Activated CD8-positive, alpha-beta T cell treated with anti-CD3 and anti-CD28 coated beads, Interleukin-2, amount 10 ng/mL, durations not matched to agents 7 days and 5 days (primary cell): ENCODE data around the gene UNC45A. TPM values are rescaled to one million over a fixed set of nuclear protein-coding genes. Genes with fewer than 3 reads are reported as not detected.

Experiments
- ATAC-seq: fragments of 150-1000 bp; cut with Tn5 transposase; one replicate; pipeline ENCODE4 v1.10.0; 2021; ENCODE audit warnings: moderate library complexity
- CTCF ChIA-PET: fragments of 350-600 bp; sonication (Branson Sonifier 250); formaldehyde crosslinking; loops from one replicate; lab custom pipeline; 2021; ENCODE audit warnings: antibody characterized with exemption; lab: Charles Lee
- POLR2A ChIA-PET: fragments of 350-600 bp; sonication (Branson Sonifier 250); formaldehyde crosslinking; loops from one replicate; lab custom pipeline; 2021; ENCODE audit warnings: antibody characterized with exemption; lab: Charles Lee
- DNase-seq: peaks from one replicate; pipeline ENCODE4 v3.0.0-alpha.2; 2020
- H3K27ac Mint-ChIP-seq: one replicate; pipeline ENCODE4 v1.8.0; 2021; ENCODE audit warnings: mild to moderate bottlenecking, mixed read lengths
- H3K27me3 Mint-ChIP-seq: one replicate; pipeline ENCODE4 v1.8.0; 2021; ENCODE audit warnings: low read depth, mixed read lengths
- H3K36me3 Mint-ChIP-seq: one replicate; pipeline ENCODE4 v1.8.0; 2021; ENCODE audit warnings: low read depth, mixed read lengths
- H3K4me1 Mint-ChIP-seq: one replicate; pipeline ENCODE4 v1.8.0; 2021; ENCODE audit warnings: low read depth, mixed read lengths
- H3K4me3 Mint-ChIP-seq: one replicate; pipeline ENCODE4 v1.8.0; 2021; ENCODE audit warnings: mild to moderate bottlenecking, mixed read lengths
- H3K9me3 Mint-ChIP-seq: one replicate; pipeline ENCODE4 v1.8.0; 2022; ENCODE audit warnings: mixed read lengths; ENCODE audit not compliant: insufficient read depth
- total RNA-seq, 2 experiments: library from RNA; stranded (reverse); gene quantifications; one replicate each; pipeline ENCODE4 v1.2.3, GENCODE V29; 2021

Gene UNC45A
- total RNA-seq, 2 experiments from 2014 or later = 74.6 to 81.4 TPM

GRCh38 chr15:90970274-90970673, 35.2 kb downstream of the UNC45A start:
- H3K27me3 Mint-ChIP-seq = no peaks in the 10 kb centered on the region
- no peak for ATAC-seq
- CTCF ChIA-PET = interaction anchor here (0.9 kb wide), 1 partner anchor 14 kb away, joined by 4 read pairs; no protein-coding TSS in a partner anchor
- no peaks in the 10 kb centered on the region for H3K9me3 Mint-ChIP-seq
- peaks cover 80% of the 10 kb centered on the region for H3K36me3 Mint-ChIP-seq
- no peak for DNase-seq
- H3K27ac Mint-ChIP-seq = no peak overlapping the region
- POLR2A ChIA-PET = no interaction called here
- H3K4me1 Mint-ChIP-seq = no peaks in the 10 kb centered on the region
- no peak overlapping the region for H3K4me3 Mint-ChIP-seq

- DNase-seq = no peak
- no peaks in the 10 kb centered on the region for H3K4me1 Mint-ChIP-seq
- no peak overlapping the region for H3K27ac Mint-ChIP-seq
- ChIA-PET POLR2A (no interaction called here), CTCF (interaction anchor here (0.9 to 1.5 kb wide), 4 partner anchors 14 to 300 kb away, joined by 3 to 4 read pairs (median 3); no protein-coding TSS in a partner anchor)
- no peak overlapping the region for H3K4me3 Mint-ChIP-seq
- no peaks in the 10 kb centered on the region for H3K9me3 Mint-ChIP-seq
- peaks cover 79% of the 10 kb centered on the region for H3K36me3 Mint-ChIP-seq
- no peak for ATAC-seq
- H3K27me3 Mint-ChIP-seq = no peaks in the 10 kb centered on the region
These were observed 37.0 kb downstream of the UNC45A start for GRCh38 chr15:90972133-90972532.

- H3K4me3 Mint-ChIP-seq = no peak overlapping the region
- ATAC-seq (no peak), DNase-seq (no peak)
- H3K27me3 Mint-ChIP-seq = no peaks in the 10 kb centered on the region
- no peaks in the 10 kb centered on the region for H3K4me1 Mint-ChIP-seq
- POLR2A ChIA-PET = no interaction called here
- H3K9me3 Mint-ChIP-seq = no peaks in the 10 kb centered on the region
- H3K27ac Mint-ChIP-seq = no peak overlapping the region
- peaks cover 73% of the 10 kb centered on the region for H3K36me3 Mint-ChIP-seq
- CTCF ChIA-PET = no interaction called here
These were observed 39.1 kb downstream of the UNC45A start for GRCh38 chr15:90974216-90974615.

GRCh38 chr15:90979582-90979981, 44.5 kb downstream of the UNC45A start:
- Mint-ChIP-seq H3K27ac (peak overlapping the region; percentile 19), H3K27me3 (no peaks in the 10 kb centered on the region), H3K4me3 (no peak overlapping the region), H3K36me3 (peaks cover 82% of the 10 kb centered on the region), H3K9me3 (no peaks in the 10 kb centered on the region), H3K4me1 (peaks cover 18% of the 10 kb centered on the region)
- CTCF ChIA-PET = interaction anchor here (1.1 to 1.8 kb wide), 5 partner anchors 20 to 53 kb away, joined by 3 to 8 read pairs (median 4); partner anchors contain the start of genes HDDC3 and VPS33B
- POLR2A ChIA-PET = interaction anchor here (0.6 to 1.1 kb wide), 2 partner anchors 14 to 53 kb away, joined by 3 read pairs; no protein-coding TSS in a partner anchor
- no peak for DNase-seq
- ATAC-seq = no peak

- DNase-seq (no peak), ATAC-seq (no peak)
- ChIA-PET POLR2A (no interaction called here), CTCF (interaction anchor here (1.2 to 3.5 kb wide), 3 partner anchors 25 to 79 kb away, joined by 3 to 16 read pairs (median 3); partner anchors contain the start of genes MAN2A2 and UNC45A)
- peak overlapping the region; percentile 18 for H3K27ac Mint-ChIP-seq
- no peaks in the 10 kb centered on the region for H3K27me3 Mint-ChIP-seq
- H3K36me3 Mint-ChIP-seq = peaks cover 74% of the 10 kb centered on the region
- peaks cover 22% of the 10 kb centered on the region for H3K4me1 Mint-ChIP-seq
- no peaks in the 10 kb centered on the region for H3K9me3 Mint-ChIP-seq
- no peak overlapping the region for H3K4me3 Mint-ChIP-seq
These were observed 46.6 kb downstream of the UNC45A start for GRCh38 chr15:90981681-90982080.

GRCh38 chr15:90982135-90982534, 47.0 kb downstream of the UNC45A start:
- peaks cover 24% of the 10 kb centered on the region for H3K4me1 Mint-ChIP-seq
- POLR2A ChIA-PET = no interaction called here

GRCh38 chr15:90986790-90987507, 51.9 kb downstream of the UNC45A start:
- Mint-ChIP-seq H3K36me3 (peaks cover 43% of the 10 kb centered on the region), H3K4me3 (no peak overlapping the region), H3K9me3 (no peaks in the 10 kb centered on the region), H3K27me3 (no peaks in the 10 kb centered on the region), H3K4me1 (peaks cover 50% of the 10 kb centered on the region), H3K27ac (no peak overlapping the region)
- DNase-seq (no peak), ATAC-seq (no peak)
- POLR2A ChIA-PET = interaction anchor here (1.1 kb wide), 1 partner anchor 32 kb away, joined by 3 read pairs; the partner anchor contains the start of gene RCCD1
- CTCF ChIA-PET = interaction anchor here (0.7 to 3.2 kb wide), 6 partner anchors 28 to 157 kb away, joined by 3 to 12 read pairs (median 4); partner anchors contain the start of genes HDDC3 and UNC45A

More at GRCh38 chr15:90982135-90982534, 47.0 kb downstream of the UNC45A start:
- DNase-seq (no peak), ATAC-seq (no peak)
- no peaks in the 10 kb centered on the region for H3K9me3 Mint-ChIP-seq
- CTCF ChIA-PET = interaction anchor here (1.2 to 3.5 kb wide), 3 partner anchors 24 to 79 kb away, joined by 3 to 16 read pairs (median 4); partner anchors contain the start of gene MAN2A2
- peak overlapping the region; percentile 72 for H3K27ac Mint-ChIP-seq
- no peaks in the 10 kb centered on the region for H3K27me3 Mint-ChIP-seq
- H3K4me3 Mint-ChIP-seq = no peak overlapping the region
- peaks cover 72% of the 10 kb centered on the region for H3K36me3 Mint-ChIP-seq

GRCh38 chr15:90987561-90988141, 52.6 kb downstream of the UNC45A start:
- Mint-ChIP-seq H3K36me3 (peaks cover 43% of the 10 kb centered on the region), H3K27me3 (no peaks in the 10 kb centered on the region), H3K4me1 (peaks cover 52% of the 10 kb centered on the region), H3K9me3 (no peaks in the 10 kb centered on the region), H3K4me3 (no peak overlapping the region), H3K27ac (no peak overlapping the region)
- CTCF ChIA-PET = interaction anchor here (0.7 to 3.2 kb wide), 5 partner anchors 29 to 156 kb away, joined by 3 to 12 read pairs (median 6); partner anchors contain the start of gene HDDC3
- POLR2A ChIA-PET = interaction anchor here (1.1 kb wide), 1 partner anchor 33 kb away, joined by 3 read pairs; the partner anchor contains the start of gene RCCD1
- no peak for ATAC-seq
- no peak for DNase-seq

- Mint-ChIP-seq H3K9me3 (no peaks in the 10 kb centered on the region), H3K36me3 (peaks cover 42% of the 10 kb centered on the region), H3K27ac (peak overlapping the region; percentile 36), H3K4me1 (peaks cover 52% of the 10 kb centered on the region), H3K4me3 (no peak overlapping the region), H3K27me3 (no peaks in the 10 kb centered on the region)
- ChIA-PET CTCF (interaction anchor here (1.6 to 3.2 kb wide), 2 partner anchors 44 to 56 kb away, joined by 6 to 12 read pairs; partner anchors contain the start of gene HDDC3), POLR2A (no interaction called here)
- DNase-seq (no peak), ATAC-seq (no peak)
These were observed 53.2 kb downstream of the UNC45A start for GRCh38 chr15:90988296-90988695.

- POLR2A ChIA-PET = interaction anchor here (0.7 kb wide), 1 partner anchor 39 kb away, joined by 3 read pairs; no protein-coding TSS in a partner anchor
- Mint-ChIP-seq H3K27ac (no peak overlapping the region), H3K4me1 (peaks cover 49% of the 10 kb centered on the region), H3K27me3 (no peaks in the 10 kb centered on the region), H3K9me3 (no peaks in the 10 kb centered on the region), H3K36me3 (peaks cover 38% of the 10 kb centered on the region), H3K4me3 (no peak overlapping the region)
- CTCF ChIA-PET = interaction anchor here (1.1 to 2.2 kb wide), 2 partner anchors 33 to 43 kb away, joined by 3 to 9 read pairs; no protein-coding TSS in a partner anchor
- ATAC-seq = no peak
- no peak for DNase-seq
These were observed 54.1 kb downstream of the UNC45A start for GRCh38 chr15:90989040-90989768.

- H3K27ac Mint-ChIP-seq = no peak overlapping the region
- ATAC-seq (no peak), DNase-seq (no peak)
- peaks cover 46% of the 10 kb centered on the region for H3K4me1 Mint-ChIP-seq
- no peaks in the 10 kb centered on the region for H3K9me3 Mint-ChIP-seq
- ChIA-PET CTCF (interaction anchor here (0.5 to 2.2 kb wide), 3 partner anchors 34 to 60 kb away, joined by 3 to 9 read pairs (median 4); no protein-coding TSS in a partner anchor), POLR2A (no interaction called here)
- peaks cover 33% of the 10 kb centered on the region for H3K36me3 Mint-ChIP-seq
- no peaks in the 10 kb centered on the region for H3K27me3 Mint-ChIP-seq
- no peak overlapping the region for H3K4me3 Mint-ChIP-seq
These were observed 55.4 kb downstream of the UNC45A start for GRCh38 chr15:90990446-90990845.
